H1 (cell line): ENCODE results near the gene FAM241B. TPM values are rescaled to one million over a fixed set of nuclear protein-coding genes. Genes with fewer than 3 reads are reported as not detected.

ENCODE experiments used
- CHD1 ChIP-seq: IDR thresholded peaks from 2 replicates; pipeline ENCODE4 v1.6.1; 2012; ENCODE audit warnings: low read depth, low read length, improper control_type of control experiment
- SP2 ChIP-seq: IDR thresholded peaks from 2 replicates; pipeline ENCODE4 v1.6.1; 2012; ENCODE audit warnings: mild to moderate bottlenecking, low read length, inconsistent platforms
- YY1 ChIP-seq: IDR thresholded peaks from 2 replicates; pipeline ENCODE4 v1.6.1; 2011; ENCODE audit warnings: low read depth, mild to moderate bottlenecking, low read length
- polyA plus RNA-seq, 7 experiments: library from polyadenylated mRNA; depleted of rRNA in 3 of 7; stranded (reverse) in 5 of 7; unstranded in 2 of 7; fragments of >200 nt in 5 of 7; fragments of 200-250 nt in 2 of 7; gene quantifications; 1 replicate in 5 of 7; 2 replicates in 1 of 7; 4 replicates in 1 of 7; pipeline versions ENCODE4 v1.2.1 to v1.2.3, GENCODE V29; 2011 to 2013; ENCODE audit warnings: missing spikeins in 2 of 7, mixed read lengths in 2 of 7
- total RNA-seq: library from RNA; stranded (reverse); fragmentation: NEBNext Ultra II Directional; extraction: Animal tissue kit (Norgen Biotek cat#: 25700); gene quantifications from 2 replicates; pipeline ENCODE4 v1.2.1, GENCODE V29; 2021
- TF ChIP-seq, protein P1 (sequence below): IDR thresholded peaks from 2 replicates; pipeline ENCODE4 v1.6.1; 2011; ENCODE audit warnings: low read length, improper control_type of control experiment

Gene FAM241B
- total and polyA plus RNA-seq, 2 of the 8 experiments (the other 6 are each of a cell fraction or from before 2014, with no cell fraction given) = 19.3 to 30.1 TPM

DNA sequence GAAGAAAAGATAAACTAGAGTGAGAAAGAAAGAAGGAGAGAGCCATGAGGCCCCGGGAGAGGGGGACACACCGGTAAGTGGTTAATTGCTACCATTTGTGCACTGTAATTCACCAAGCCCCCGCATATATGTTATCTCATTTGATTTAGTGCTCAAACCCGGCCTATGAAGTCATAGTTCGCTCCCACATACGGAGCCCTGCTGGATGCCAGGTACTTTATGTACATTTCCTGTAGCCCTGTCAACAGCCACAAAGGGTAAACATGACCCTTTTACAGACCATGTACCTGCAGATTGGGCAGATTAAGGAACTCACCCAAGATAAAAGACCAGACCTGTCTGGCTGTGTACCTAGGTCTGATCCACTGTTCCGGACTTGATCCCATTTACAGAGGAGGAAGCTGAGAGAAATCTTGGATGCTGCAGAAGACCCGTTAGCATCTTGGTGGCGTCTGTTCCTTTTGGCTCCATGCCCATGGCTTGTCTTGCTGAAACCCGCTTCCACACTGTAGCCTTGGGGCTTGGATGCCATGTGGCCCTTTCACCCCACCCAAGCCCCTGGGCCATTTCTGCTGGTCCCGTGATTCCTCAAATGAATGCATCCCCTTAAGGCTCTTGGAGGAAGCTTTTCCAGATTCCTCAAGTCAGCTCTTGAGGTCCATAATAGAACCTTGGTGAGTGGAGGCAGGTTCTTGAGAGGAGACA, 32.3 kb downstream of the FAM241B start (continued):
- TF ChIP-seq CHD1 (no peak), YY1 (no peak), SP2 (no peak)
- TF ChIP-seq, protein P1, sequence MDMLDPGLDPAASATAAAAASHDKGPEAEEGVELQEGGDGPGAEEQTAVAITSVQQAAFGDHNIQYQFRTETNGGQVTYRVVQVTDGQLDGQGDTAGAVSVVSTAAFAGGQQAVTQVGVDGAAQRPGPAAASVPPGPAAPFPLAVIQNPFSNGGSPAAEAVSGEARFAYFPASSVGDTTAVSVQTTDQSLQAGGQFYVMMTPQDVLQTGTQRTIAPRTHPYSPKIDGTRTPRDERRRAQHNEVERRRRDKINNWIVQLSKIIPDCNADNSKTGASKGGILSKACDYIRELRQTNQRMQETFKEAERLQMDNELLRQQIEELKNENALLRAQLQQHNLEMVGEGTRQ = no peak
